Activated CD4-positive, alpha-beta T cell treated with anti-CD3 and anti-CD28 coated beads, Interleukin-2, Interleukin-4, amounts not matched to agents 100 ng/mL and 50 ng/mL, durations not matched to agents 16 hours and 8 hours (primary cell): ENCODE results near the gene TGFBR3.
"Not testable (repeated sequence)": the region's sequence is repeated elsewhere in the genome, so short reads cannot be mapped to it uniquely, and the experiment has no call there.

Source experiments
- DNase-seq: peaks from one replicate; pipeline ENCODE4 v3.0.0-alpha.2; 2020; ENCODE audit warnings: low spot score

TGFBR3 gene

DNA sequence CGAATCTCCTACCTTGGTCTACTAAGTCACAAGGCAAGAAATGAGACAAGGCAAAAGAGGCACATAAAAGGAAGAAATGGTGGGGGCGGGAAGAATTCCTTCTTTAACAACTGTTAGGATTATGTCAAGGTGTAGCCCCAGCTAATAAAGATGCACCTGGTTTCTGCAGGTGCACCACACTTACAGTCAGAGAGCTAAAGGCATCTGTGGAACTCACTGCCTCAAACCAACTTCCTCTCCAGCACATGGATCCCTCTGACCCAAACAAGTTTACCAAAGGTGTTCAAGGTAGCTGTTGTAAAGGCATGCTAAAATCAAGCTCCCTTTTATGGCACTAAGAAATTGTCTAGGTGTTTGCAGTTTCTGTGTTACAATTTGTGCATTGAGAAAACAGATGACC is 38.1 kb downstream of the TGFBR3 start:
- no peak for DNase-seq

DNA sequence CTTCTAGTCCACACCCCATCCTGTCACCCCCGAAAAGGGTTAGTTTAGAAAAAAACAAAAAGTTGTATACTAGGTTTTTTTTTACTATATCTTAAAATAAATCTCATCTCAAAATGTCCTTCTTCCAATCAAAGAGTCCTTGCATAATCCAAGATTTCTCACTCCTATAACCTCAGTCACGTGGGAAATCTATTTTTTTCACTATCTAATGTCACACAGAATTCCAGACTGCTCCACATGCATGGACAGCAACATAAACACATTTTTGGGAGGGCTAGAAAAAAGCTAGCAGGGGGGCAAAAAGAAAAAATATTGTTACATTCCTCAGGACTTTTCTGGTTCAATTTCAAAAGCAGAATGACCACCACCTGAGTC is 39.3 kb downstream of the TGFBR3 start:
- no peak for DNase-seq

DNA sequence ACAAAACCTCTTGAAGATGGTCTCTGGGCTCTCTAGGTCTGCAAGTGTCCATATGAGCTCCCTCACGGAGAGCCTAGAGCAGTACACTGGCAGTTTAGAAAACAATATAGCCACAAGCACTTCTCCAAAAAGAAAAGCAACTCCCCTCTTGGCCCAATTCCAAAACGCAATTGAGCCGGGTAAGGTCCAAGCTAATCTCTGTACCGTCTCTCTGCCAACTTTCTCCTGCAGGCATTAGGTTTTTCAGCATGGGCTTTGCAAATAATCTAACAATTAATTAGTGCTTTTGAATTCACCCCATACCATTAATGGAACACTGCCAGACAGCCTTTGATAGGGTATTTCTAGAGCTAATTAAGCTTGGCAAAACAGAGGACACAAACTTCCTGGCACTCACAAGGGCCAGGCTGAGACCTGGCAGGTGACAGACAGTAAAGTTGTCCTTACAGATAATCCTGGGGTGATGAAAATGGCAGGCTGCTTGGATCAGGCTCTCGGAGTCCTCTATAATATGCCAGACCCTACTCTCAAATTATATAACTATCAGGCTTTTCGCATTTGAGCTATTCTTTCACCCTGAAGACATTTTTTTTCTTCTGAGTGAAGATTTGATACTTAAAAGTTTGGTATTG is 39.8 kb downstream of the TGFBR3 start:
- DNase-seq: no peak

DNA sequence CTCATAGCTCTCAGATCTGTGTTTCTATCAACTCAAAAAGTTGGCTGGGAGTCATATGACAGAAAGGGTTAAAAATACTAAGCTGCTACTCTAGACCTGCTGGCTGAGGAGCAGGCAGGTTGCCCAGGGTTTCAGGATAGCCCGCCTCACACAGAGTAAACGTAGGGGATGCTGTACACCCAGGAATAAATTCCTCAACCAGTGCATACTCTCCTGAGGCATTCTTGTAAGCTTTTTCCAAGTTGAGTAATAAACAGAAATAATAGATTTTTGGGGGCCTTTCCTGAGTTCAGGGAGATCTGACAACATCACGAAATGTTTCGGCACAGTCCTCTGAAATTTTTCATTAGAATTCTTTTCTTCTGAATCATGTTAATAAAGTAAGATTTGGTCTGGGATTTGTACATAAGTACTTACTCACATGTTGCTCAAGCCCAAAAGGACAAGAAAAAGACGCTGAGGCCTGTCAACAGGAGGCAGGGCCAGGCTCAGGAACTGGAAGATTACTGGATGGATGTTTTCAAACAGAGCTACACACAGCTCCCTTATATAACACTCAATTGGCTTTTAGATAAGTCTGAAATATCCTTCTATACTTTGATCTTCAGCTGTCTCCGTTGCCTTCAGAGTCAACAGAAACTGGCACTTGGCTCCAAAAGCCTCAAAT is 41.0 kb downstream of the TGFBR3 start:
- DNase-seq: no peak

DNA sequence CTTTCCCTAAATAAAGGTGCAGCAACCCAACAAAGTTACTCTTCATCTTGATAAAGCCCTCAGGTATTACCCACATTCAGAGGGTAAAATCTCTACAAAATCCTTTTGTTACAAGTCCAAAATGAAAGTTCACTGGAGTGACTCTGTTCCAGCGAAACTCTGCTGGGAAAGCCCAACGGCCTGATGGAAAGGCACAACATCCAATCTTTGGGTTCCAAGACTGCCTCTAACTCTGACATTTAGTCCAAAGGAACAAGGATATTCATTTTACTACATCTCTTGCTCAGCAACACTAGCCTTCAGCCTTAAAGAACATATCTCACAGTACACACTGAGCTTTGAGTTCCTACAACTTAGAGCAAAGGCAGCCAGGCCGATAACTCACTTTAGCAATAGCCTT is 42.1 kb downstream of the TGFBR3 start:
- DNase-seq: no peak

DNA sequence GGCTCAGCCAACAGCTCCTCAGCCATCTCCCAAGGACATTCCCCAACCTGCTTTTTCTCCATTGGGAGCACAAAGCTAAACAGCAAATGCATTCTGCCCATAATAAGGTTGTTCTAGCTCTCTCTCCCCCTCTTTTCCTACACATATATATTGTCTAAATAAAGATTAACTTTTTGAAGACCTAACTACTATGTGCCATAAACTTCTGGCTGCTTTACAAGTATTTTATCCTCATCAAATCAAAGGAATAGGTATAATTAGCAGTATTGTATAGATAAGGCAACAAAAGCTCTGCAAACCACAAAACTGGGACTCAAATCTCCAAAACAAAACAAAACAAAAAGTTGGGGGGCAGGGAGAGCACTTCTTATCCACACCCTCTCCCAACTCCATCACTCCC is 43.4 kb downstream of the TGFBR3 start:
- DNase-seq: no peak

DNA sequence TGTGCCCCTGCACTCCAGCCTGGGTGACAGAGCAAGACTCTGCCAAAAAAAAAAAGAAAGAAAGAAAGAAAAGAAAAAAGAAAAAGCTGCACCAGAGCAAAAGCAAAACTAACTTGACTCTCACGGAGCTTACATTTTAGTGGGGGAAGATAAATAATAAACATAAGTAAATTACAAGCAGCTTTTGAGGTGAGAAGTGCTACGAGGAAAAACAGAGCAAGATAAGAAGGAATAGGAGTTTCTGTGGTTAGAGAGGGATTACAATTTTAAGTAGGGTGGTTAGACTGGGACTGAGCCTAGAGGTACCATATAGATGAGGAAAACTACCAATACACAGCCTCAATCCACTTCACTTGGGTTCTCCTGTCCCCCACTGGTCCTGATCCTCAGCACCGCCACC is 43.9 kb downstream of the TGFBR3 start:
- DNase-seq: no peak

DNA sequence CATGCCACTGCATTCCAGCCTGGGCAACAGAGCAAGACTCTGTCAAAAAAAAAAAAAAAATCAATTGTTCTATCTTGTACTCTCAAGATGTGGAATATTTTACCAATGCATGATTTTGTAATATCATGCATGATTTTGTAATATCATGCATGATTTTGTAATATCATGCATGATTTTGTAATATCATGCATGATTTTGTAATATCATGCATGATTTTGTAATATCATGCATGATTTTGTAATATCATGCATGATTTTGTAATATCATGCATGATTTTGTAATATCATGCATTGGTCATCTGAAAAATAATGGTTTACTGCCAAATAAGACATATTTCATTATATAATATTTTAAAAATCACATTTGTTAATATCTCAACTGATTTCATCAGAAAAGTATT is 45.7 kb downstream of the TGFBR3 start:
- not testable (repeated sequence) for DNase-seq

DNA sequence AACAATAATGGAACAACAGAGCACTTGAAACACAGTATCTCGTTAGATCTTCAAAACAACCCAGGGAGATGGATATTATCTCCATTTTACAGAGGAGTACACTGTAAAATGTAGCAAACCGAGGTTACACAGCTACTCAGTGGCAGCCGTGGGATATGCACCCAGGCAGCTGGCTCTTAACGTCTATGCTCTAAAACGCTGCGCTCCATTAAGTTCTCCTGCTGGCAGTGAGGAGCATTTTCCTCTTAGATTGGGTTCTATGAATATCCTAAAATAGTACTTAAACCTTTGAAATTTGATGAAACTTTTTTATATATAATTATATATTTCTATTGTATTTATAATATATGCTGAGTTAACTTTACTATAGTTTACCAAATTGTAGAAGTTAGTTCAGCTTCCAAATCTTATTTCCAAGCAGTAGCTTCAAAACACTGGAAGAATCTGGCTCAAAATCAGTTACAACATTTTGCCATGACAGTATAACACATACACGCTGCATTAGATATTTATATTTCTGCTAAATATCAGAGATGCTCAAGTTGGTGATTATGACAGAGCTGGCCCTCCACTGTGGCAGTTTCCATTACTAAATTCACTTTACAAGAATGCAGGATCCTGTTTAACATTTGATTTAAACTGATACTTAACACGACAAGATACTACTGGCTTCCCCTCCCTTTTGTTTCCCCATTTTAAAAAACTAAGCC is 49.5 kb downstream of the TGFBR3 start:
- no peak for DNase-seq

DNA sequence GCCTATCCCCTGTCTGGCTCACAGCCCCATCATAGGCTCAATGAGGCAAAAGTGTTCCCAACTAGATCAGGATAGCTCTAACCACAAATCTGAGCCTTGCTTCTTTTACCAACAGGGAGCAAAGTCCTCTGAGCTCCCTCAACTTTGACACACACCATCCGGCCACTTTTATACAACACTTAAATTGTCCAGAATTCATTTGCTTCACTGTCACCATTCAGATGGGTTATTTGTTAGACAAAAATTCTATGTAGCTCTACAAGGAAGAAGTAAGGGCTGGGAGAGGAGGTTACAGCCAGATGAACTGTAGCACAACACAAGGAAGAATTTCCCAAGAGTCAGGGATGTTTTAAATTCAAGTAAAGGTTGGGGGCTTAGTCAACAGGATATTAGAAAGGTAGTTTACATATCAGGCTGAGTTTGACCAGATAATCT is 50.8 kb downstream of the TGFBR3 start:
- DNase-seq: no peak

DNA sequence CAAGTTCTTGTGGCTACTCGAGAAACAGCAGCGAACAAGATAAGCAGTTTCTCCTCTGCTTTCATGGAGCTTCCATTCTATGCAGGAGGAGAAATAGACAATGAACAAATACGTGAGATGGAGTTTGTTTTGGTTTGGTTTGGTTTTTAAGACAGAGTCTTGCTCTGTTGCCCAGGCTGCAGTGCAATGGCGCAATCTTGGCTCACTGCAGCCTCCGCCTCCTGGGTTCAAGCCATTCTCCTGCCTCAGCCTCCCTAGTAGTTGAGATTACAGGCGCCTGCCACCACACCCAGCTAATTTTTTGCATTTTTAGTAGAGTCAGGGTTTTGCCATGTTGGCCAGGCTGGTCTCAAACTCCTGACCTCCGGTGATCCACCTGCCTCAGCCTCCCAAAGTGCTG is 51.4 kb downstream of the TGFBR3 start:
- DNase-seq: not testable (repeated sequence)

DNA sequence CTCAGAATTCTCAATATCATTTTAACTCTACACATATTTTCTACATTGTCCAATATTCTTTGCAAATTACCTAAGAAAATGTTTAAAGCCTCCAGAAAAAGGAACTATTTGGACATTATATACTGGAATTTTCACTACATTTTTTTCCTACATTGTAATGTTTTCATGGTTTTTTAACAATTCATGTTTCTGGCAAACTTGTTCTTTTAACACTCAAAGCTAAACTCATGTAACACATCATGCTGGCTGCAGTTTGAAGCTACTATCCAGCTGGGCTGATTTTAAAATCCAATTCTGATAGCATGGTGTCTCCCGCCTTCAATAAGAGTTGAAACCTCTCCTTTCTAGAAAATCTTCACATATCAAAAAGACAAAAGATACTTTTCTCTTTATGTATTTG is 52.0 kb downstream of the TGFBR3 start:
- DNase-seq: no peak

DNA sequence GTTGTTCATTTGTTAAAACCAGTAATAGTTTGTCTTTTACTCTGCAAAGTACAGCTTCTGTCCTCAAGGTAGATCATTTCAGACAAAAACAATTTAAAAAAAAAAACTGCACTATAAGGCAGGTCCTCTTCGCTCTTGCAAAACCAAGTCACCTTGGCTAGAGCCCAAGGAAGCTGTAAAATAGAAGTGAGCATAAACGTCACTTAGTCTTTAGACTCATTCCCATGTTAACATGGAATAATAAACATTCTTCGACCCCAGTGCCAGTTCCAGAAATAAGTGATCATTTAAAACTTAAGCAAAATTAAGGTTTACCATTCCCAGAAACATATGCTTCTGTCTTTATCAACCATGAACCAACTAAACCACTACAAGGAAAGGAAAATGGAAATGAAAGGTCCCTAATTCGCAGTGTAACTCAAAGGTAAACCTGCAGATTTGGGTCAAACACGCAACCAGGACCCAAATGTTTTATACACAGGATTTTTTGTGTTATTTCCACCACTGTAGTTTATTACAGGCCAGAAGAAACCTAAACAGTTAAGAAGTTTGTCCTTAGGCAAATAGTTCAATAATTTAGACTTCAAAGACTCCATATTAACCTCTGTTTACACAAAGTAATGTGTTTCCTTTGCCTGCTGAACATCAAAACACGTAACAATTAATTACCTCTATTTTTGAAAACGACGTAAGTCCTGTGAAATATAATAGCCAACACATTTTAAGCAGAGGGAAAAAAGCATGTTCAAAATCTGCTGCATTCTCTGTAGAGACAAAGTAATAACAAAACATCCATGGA is 54.6 kb downstream of the TGFBR3 start:
- DNase-seq: no peak

DNA sequence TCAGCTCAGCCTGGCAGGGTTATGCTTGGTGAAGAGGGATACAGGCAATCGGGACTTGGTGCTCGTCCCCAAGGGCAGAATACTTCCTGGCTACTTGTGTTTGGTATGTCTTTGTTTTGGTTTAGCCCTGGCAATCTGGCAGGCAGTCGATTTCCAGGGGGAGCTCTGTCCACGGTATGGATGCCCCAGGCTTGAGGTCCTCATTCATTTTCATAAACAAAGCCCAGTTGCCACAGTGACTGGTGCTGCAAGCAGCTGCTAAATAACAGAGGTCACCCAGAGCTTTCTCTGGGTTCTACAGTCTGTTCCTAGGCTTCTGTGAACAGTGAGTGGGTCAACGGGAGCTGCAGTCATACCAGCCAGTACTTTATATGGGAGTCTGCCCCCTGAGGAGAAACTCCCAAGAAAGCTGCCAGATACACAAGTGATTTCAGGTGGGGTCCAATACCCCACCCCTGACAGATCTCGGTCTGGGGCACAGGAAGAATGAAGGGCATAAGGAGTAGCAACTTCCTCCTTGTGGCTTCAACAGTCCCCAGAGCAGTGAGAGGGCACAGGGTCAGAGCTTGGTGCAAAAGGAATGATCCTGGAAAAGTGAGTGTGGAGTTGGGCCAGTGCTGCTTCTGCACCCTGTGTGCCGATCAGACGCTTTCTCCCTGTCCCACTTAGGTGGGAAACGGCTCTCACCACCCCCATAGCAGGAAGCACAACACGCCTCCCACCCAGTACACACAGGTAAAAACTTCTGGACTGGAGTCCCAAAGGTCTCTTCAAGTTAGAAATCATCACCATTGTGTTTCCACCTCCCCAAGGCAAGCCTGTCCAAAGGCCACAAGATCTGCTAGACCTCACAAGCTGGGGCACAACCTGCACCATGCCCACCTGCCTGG is 55.5 kb downstream of the TGFBR3 start:
- DNase-seq: no peak

DNA sequence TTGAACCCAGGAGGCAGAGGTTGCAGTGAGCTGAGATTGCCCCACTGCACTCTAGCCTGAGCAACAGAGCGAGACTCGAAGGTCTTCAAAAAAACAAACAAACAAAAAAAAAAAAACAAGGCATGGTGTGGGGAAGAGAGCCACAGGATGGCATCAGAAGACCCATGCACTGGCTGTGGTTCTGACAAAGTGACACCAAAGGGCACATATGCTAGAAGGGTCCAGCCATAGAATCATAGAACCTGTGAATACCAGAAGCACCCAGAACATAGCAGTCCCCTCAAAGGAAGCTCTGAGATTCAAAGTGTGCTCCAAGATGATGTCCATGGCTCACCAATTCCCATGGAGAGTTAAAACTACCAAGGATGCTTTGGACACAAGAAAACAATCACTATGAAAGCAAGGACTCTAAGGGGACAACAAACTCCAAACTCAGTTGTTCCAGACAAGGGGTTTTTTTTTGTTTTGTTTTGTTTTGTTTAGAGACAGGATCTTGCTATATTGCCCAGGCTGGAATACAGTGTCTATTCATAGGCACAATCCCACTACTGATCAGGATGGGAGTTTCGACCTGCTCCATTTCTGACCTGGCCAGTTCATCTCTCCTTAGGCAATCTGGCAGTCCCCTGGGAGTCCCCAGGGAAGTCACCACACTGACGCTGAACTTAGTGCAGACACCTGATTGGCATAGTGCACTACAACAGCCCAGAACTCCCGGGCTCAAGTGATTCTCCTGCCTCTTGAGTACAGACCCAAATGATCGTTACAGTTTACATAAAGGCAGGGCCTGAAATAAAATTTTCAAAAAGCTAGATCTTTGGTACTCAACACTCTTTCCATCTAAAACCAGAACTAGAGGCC is 56.4 kb downstream of the TGFBR3 start:
- no peak for DNase-seq

DNA sequence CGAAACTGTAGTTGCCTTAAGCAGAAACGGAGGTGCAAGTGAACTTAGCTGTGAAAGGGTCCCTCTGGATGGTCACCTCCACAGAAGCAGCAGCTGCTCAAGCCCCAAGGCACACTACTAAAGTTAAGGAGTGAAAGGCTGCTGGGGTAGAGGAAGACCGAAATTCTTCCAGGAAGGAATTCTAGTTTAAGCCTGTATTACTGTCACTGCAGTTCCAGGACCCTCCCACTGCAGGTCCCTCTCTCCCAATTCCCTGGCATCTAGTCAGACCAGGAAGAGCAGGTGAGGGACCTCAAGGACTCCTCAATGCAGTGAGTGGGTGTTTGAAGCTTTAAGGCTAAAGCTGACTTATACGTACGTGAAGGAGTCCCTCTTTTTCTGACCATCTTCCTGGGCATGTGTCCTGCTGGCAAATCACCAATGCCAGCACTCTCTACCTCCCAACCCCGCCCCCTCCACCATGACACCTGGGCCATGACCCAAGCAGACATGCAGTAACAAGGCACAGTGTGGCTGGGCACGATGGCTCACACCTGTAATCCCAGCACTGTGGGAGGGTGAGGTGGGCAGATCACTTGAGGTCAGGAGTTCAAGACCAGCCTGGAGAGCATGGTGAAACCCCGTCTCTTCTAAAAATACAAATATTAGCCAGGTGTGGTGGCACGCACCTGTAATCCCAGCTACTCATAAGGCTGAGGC is 57.2 kb downstream of the TGFBR3 start:
- no peak for DNase-seq

DNA sequence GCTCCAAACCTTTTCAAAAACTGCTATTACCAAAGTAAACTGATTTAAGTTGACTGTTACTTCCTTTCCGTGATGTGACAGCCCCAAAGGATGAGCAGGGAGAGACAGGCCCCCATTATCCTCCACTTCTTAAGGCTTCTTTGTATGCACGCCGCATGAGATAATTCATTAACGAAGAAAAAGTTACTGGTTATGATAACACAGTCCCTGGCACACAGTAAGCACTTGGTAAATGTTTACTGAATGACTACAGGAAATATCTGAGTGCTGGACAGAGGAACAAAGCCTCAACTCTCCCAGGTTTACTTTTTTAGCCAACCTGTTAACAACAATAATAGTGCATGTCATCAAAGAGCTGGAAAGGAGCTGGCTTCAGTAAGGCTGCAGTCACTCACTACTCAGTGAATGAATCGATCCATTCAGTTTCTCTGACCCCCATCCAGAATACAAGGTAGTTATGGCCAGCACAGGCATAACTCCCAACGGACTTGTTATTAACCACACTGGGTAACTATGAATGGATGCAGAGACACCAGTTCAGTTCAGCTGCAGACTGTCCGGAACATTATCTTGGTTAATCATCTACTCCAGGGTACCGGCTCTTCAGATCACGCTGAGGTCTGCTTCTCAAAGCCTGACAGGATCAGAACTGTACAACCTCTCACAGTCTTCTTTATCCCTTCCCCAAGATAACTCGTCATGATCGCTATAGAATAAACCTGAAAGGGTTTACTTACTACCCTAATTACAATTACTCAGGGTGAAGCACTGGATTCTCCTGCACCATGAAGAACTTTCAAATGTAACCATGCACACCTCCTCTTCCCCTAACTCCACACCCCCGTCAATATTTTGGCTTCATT is 58.3 kb downstream of the TGFBR3 start:
- DNase-seq: no peak

DNA sequence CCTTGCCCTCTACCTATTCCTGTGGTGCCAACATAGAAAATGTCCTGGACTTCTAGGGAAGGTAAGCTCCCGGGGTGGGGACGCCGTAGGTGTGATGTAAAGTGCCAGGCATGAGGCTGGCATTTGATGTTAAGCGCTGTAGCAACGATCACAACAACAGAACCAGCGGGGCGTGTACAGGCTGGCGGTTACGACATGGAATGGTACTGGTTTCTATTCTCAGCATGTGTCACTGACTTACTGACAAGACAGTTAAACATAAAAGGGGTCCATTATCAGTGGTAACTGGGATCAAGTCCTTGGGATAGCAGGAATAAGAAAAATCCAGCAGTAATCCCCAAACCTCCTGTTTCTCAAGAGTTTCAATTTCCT is 58.9 kb downstream of the TGFBR3 start:
- DNase-seq: peak; percentile 19

DNA sequence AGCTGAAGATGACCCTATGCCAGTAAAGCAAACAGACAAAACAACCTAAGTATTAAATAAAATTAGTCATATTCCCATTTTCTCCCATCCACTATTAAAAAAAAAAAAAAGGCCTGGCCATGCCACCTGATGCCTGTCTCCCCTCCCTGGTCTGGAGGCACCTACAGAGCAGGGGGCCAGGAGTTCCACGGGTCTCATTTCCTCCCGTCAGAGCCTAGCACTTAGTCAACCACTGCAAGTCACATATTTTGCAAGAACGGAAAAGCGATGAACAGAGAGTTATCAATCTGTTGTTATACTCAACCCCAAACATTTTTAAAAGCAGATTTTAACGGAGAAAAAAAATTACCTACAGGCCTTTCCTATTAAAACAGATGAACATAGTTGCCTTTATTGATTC is 59.3 kb downstream of the TGFBR3 start:
- DNase-seq: no peak
